Stimulated activated CD4-positive, alpha-beta T cell treated with anti-CD3 and anti-CD28 coated beads, Interleukin-1b, Interleukin-23, amount 100 ng/mL, for 48 hours (primary cell): ENCODE measurements around the gene PXK.

Experiments
- DNase-seq: peaks from one replicate; pipeline ENCODE4 v3.0.0-alpha.2; 2020

Gene PXK

DNA sequence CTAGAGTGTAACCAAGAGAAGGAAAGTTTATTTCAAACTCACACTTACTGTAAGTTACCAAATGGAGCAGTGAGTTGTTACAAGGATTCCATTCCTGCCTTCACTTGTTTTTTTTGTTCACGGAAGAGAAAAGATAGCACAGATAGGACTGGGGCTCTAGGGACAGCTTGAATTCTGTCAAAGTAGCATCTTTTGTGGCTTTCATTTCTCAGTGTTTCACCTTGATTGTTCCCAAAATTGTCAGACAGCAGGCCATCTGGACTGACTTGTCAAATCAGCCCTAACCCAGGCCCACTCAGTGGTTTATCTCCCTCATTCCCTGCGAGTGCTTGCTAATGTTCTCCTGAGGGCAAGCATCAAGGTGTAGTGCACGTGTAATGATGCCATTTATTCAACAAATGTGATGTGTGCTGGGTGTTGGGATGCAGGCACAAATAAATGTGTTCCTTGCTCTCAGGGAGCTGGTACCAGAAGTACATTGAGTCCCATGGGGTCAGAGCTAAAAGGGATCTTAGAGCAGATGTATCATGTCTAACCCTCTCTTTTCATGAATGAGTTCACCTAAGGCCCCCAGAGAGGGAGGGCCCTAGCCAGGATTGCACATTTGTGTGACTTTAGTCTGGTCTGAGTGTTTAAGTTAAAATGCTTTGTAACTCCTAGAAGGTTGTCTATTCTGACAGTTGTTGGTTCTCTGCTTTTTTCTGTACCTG is 51.8 kb downstream of the PXK start:
- DNase-seq: no peak

DNA sequence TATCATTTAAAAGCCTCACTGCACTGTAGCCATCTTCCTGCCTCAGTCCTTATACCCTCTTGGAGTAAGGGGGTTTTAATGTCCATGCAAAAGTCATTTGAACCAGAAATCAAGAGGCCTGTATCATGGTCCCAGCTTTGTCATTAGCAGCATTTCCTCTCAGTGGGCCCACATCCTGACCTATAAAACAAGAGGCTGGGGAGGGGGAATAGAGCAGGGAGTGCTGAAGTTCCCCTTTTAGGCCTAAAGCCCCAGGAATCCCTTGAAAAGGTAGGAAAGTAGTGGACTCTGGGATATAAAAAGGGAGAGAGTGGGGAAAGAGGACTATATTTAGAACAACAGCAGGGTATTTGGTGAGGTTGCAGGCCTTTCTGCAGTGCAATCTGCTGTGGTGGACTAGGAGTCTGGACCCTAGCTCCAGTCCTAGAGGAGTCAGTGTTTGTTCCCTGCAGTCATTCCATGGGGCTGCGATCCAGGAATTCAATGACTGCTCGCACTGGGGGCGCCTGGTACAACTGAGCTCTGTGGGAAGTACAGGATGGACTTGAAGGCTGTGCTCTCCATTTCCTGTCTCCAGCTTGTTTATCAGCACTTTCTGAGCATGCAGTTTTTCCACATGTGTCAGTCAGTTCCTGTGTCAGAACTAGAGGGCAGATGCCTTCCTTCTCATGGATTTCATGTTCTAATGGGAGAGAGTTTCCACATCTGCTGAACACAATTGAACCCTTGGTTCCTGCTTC is 54.1 kb downstream of the PXK start:
- no peak for DNase-seq

DNA sequence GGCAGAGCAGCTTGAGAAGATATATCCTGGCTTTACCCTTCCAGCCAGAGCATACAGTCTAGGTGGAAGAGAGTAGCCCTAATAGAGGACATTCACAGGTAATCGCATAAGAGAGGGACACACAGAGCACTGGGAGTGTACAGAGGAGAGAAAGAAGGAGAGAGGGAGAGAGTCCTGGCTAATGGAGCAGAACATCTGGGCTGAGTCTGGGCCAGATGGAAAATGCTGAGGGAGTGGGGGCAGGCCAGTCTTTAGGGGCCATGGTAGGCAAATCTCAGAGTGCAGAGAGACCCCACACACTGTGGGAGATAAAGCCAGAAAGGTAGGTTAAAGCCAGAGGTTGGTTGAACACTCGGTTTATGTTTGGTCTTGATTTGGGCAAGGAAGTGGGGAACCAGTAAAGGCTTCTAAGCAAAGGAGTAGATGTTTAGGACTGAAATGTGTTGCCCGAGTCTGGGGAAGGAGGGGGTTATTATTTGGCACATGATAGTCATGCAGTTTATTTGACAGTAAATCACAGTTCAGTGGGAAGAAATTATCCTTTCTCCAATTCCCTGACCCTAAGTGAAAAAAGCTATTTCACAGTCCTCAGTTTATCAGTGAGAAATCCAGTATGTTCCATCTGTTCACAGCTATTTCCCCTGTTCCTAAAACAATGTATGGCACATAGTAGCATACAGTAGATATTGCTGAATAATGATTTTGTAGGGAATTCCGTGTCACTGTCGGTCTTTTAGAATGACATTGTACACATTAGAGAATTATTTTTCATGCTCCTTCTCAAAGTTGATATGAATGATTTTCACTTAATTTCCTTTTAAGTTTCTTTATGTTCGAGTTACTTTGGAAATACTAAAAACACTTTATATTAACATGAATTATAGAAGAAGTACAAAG is 55.2 kb downstream of the PXK start:
- DNase-seq: no peak

DNA sequence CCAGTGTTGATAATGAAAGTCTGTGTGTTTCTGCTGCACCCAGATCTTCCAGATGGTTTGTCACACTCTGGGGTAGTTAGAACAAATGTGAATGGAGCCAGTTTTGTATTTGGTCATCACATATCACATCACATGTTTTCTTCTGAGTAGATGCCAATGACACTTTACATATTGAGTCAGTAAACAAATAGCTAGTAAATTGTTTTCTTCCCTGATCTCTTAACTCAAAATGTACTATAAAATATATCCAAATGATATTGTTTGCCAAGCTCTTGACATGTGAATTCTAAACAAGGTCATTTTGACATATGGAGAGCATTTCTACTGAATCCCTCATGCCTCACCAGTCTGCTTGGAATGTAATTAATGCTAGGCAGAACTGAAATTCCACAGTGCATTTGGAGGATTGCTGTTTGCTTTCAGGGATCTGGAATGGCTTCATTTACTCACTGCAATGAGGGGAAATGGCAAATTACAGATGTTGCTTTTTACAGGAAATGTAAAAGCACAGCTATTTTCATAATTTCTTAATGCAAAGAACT is 55.9 kb downstream of the PXK start:
- no peak for DNase-seq

DNA sequence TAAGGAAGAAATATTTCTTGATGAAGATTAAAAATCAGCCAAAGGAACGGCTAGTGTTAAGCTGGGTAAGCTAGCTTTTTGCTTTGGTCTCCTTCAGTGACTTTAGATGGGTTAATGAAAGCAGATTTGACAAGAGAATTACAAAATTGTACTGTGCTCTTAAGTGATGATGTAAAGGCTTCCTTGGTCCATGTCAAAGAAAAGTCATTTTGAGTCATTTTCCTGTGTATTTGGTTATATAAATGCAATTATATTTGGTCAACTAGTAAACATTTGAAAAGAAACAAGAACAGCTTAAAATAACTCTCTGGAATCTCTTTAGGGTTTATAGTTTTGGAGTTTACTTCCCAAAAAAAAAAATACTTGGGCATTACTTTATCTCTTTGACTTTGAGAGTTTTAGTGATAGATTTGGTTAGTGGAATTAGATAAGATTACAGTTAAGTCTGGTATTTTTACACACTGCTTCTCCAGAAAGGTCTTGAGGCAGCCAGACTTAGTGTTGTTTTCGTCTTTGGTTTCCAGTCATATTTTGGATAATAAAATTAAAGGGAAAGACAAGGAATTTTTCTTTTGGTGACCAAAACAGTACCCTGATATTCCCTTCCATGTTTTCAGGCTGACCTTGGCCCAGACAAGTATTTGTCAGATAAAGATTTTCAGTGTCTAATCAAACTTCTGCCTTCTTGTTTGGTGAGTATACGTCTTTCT is 58.6 kb downstream of the PXK start:
- no peak for DNase-seq

DNA sequence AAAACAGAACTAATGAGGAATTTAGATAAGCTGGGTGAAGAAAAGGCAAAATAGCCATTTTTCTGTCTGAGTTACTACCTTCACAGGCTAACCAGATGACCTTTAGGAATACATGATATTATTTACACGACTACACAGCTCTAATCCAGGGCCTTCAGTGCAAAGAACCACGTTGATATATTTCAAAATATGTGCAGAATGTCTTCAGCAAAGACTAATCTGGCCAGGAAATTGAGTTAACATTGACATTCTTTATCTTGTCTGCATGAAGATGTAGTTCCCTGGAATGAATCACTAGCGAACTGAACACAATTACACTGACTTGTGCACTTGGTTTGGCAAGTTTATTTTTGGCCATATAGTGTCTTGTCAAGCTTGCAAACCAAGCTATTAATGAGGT is 59.5 kb downstream of the PXK start:
- DNase-seq: no peak

DNA sequence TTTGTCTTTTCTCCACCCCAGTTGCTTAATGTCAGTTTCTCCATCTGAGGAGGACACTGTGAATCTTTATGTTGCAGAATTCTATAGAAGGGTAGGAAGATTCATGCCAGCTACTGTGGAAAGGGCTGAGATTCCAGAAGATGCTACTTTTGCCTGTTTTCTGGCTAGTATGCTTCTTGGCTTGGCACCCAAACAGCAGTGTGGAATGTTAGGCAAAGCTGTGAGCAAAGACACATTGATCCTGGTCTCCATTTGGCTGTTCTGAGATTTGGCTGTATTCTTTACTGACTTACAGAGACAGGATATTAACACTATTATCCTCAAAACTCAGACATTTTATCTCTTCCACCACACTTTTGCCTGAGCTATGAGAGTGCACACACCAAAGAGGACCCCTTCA is 61.6 kb downstream of the PXK start:
- DNase-seq: no peak

DNA sequence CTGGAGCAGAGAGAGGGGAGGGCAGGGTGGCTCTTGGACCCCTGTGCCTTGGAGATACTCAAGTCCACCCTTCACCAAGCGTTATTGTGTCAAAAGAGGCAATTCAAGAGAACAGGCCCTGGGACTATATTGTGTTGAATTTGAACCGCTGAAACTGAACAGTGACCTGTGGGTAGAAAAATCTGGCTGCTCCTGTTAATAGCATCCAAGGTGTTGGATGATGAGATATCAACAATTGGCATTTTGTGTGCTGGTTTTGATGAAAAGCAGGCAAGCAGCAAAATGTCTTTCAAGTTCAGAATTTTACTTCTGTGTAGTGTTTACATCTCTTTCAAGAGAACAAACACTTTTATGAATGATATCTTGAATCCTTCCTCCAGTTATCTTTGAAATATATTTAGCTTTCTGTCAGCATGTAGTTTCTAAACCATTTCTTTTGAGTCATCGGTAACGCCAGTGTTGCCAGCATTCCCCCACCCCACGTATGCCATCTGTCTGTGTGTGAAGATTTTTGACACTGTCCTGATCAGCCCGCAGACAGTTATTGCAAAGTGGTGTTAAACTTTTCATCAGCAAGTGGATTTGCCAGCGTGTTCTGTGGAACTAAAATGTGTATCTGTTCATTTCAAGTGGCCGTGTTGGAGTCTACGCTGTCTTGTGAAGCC is 66.1 kb downstream of the PXK start:
- no peak for DNase-seq

DNA sequence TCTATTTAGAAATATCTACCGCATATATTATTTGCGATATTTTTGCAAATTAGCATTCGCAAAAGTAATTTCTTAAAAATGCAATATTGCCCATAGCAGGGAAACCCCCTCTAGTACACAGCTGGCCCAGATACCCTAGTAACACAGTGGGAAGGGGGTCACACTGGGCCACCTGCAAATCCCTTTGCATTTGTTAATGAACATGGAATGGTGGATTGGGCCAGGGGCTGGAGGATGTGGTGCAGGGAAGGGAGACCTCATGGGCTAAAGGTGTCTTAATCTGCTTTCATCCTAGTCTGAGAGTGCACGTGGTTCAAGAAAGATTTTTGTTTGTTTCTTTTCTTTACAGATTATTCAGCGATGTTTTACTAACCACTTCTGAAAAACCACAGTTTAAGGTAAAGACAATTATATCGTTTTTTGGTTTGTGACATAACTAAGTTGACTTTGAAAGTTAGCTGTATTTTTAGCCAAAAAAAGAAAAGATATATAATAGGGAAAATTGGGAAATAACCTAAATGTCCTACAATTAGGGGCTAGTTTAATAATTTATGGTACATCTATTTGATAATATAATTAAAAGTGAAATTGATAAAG is 70.9 kb downstream of the PXK start:
- DNase-seq: no peak

DNA sequence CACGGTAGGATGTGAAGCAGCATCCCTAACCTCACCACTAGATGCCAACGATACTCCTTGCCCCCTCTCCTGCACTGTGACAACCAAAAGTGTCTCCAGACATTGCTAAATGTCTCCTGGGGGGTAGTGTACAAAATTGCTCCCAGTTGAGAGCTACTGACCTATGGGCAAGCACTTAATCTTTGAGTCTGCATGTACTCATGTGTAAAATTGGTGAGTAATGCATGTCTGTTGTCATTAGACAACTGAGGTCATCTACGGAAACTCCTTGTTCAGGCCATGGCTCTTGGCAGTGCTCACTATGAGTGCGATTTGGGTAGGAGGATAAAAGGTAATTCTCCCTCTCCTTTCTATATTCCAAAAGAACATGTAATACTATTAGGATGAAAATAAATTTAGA is 71.7 kb downstream of the PXK start:
- no peak for DNase-seq

DNA sequence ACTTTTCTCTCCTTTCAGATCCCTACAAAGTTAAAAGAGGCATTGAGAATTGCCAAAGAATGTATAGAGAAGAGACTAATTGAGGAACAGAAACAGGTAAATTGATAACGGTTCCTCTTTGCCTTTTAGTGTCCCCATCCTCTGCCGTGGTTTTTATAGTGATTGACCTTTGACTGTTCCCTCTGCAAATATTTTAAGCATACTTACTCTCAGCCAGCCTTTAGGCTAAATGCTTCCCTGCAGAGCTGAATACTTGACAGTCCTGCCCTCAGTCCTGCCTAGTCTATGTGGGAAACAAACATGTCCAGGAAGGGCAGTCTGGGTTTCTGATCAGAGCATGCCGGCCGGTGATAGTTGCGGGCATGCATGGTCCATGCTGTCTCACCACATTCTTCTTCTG is 76.2 kb downstream of the PXK start:
- no peak for DNase-seq

DNA sequence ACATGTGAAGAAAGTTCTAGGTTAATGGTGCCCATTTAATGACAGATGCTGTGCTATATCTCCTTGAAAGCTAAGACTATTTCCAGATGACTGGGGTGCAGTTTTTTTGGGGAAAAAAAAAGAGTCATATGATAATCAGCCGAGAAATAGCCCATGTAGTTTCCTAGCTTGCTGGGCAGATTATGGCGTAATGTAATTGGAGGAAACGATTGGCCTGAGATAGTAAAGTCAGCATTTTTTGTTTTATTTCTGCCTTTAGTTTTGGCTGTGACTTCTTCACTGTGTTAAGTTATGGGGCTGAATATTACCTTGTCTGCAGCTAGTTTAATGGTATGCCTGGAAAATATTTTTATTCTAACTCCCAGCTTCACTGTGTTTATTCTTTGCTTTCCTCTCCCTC is 77.0 kb downstream of the PXK start:
- DNase-seq: no peak

DNA sequence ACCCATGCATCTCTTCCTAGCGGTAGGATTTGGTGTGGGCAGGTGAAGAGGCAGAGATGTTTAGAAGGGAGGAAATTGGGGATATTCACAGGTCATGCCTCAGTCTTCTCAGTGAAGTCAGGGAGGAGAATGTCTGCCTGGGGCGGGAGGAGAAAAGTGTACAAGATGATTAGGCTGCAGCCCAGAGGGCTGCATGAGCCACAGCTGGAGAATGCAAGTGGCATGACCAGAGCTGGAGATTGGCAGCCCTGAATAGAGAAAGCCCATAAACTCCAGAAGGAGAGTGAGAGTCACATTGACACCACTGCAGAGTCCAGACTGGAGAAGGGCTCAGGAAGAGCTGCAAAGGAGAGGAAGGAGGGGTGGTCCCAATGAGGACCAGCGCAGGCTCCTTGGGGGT is 78.3 kb downstream of the PXK start:
- DNase-seq: no peak

DNA sequence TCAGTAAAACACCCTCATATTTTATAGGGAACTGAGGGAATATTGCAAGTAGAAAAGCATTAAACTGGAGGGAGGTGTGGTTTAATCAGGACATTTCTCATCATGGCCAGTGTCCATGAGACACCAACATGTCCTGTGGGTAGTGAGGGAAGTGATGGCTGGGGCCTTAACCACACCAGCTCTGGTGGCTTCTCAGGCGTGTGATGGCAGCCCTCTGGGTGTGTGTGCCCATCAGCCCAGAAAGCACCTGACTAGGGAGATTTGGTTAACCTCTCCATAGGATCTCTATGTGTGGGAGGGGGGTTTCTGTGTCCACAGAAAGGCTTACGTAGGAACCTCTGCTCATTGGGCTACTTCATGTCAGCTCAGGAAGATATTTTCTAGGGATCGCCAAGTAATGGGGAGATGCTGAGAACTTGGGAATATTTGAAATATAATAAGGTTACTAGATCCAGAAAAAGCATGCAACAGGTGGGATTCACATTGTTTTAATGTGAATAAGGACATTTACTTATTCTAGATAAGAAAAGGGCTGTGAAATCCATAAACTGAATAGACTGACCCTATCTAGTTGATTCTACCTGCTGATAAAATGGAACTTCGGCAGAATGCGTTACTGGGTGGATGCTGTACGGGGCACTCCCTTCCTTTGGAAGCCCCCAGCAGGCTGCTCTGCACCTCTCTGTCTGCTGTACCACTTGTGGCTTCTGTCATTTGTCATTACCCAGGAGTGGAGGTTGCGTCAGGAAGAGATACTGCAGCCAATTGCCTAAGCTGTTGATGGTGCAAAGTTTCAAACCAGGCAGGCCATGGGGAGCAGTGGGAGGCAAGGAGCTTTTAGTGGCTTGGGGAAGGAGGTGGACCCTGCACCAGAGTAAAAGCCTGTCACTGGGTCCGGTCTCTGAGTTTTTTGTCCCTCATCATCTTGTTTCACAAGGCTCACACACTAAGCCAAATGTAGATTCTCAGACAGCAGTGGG is 79.4 kb downstream of the PXK start:
- no peak for DNase-seq

DNA sequence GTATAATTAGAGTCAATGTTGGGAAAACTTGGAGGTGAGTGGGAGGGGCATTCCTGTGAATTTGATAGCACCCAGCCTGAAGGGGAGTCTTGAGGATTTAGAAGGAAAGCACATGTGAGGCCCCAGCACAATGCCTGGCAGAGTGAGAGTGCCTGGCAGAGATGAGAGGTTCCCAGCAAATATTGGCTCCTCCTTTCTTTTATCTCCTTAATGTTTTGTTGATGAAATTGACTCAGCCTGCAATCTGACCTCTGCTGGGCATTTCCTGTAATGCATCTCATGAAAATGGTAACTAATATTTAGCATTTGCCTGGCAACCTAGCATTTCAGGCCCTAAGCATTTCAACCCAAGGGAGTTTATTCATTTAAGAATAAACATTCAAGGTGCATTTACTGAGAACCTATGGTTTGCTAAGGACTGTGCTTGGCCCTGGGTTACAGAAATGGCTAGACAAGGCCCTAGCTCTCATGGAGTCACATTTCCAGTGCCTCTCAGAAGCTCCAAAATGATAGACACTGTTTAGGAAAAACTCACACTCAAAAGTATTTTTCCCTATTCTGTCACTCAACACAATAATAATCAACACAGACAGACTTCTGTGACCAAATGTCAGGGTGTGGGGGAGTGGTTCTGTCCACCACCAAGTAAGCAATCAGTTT is 82.0 kb downstream of the PXK start:
- peak; percentile 28 for DNase-seq

DNA sequence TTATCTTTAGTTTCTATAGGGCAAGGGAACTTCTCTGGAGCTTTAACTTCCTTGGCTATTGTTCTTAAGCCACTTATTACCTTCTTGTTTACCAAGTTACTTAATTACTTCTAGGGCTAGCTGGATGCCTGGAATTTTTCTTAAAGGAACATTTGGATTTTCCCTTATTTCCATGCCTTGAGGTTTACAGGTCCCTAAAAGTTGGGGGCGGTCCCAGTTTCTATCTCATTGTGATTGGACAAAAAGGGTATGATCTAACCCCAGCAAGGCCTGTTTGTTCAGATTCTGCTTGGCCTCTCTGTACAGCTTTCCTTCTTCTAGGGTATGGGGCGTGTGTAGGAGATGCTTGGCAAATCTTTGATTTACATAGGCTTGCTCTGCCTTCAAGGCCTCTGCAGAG is 83.5 kb downstream of the PXK start:
- DNase-seq: no peak

DNA sequence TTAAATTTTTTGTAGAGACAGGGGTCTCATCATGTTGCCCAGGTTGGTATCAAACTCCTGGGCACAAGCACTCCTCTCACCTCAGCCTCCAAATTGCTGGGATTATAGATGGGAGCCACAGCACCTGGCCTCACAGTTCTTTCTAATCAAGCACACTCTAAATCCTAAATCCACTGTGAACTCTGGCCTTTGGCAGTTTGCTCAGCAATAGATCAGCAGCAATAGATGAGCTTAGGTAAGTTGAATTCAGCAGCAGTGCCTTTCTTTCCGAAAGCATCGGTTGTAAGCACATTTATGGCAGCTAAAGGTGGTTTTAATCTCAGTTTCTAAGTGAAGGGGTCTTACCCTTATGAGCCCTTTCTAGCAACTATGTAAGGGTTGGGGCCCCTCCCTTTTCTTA is 84.4 kb downstream of the PXK start:
- DNase-seq: no peak

DNA sequence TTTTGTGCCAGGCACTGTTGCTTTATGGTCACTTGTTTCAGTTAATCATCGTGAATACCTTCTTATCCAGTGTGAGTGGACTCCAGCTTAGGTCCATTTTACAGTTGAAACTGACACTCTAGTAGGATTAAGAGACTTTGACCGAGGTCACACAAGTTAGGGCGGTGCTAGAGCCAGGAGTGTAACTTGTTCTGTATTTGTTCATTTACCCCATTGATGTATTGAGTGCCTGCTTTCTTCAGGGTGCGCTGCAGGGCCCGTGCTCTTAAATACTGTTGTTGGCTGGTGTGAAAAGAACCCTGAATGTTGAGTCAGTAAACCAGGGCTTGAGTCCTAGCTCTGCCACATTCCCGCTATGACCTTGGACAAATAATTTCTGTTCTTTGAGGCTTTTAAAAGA is 85.5 kb downstream of the PXK start:
- no peak for DNase-seq

DNA sequence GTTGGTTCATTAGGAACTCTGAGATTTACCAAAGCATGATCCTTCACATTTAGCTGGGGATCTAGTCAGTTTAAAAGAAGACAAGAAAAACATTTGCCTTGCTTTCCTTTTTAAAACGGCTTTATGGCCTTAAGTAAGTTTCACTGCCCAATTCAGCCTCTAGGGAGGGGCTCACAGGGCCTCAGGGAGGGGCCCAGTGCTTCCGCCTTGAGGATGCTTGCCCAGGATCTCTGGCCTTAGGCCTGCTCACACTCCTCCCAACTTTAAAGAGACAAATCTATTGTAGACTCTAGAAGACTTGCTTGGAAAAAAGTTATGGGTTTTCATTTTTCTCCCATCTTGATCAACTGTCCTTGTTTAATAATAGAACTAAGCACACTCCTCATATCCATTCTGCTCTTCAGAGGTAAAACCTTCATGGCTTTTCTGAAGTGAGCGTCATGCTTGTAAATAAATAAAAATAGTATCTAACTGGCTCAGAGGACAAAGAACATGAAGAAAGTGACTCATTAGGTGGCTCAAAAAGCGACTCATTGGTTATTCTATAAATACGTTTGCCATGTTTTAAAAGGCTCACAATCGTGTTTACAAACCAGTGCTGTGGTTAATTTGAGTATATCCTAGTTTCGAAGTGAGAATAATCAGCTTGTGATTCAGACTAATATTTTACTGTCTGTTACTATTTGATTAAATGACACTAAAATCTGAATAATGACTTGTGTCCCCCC is 87.3 kb downstream of the PXK start:
- no peak for DNase-seq
